RWPE2 (cell line): ENCODE data around the gene KIFC3.

Experiments
- ATAC-seq: fragments of 200-7000 bp; cut with Tn5 transposase; 3 replicates; pipeline ENCODE4 v1.9.1; 2021; ENCODE audit warnings: low read depth
- DNase-seq: peaks from one replicate; pipeline ENCODE4 v3.0.0-alpha.2; 2020; ENCODE audit warnings: low spot score
- H3K27ac ChIP-seq: fragments of 450-650 bp; 2 replicates; pipeline ENCODE4 v1.5.1; 2017; ENCODE audit warnings: mild to moderate bottlenecking; ENCODE audit not compliant: poor library complexity, severe bottlenecking
- H3K27me3 ChIP-seq: fragments of 250-450 bp; sonication (Bioruptor Pico); 2 replicates; pipeline ENCODE4 v1.5.1; 2021; ENCODE audit warnings: mild to moderate bottlenecking, moderate library complexity; ENCODE audit not compliant: insufficient read depth, poor library complexity, severe bottlenecking
- H3K36me3 ChIP-seq: fragments of 250-450 bp; sonication (Bioruptor Pico); 2 replicates; pipeline ENCODE4 v1.5.1; 2020; ENCODE audit warnings: low read depth, mild to moderate bottlenecking, moderate library complexity
- H3K4me1 ChIP-seq: fragments of 250-450 bp; sonication (Bioruptor Pico); 2 replicates; pipeline ENCODE4 v1.5.1; 2021; ENCODE audit warnings: mild to moderate bottlenecking, moderate library complexity; ENCODE audit not compliant: insufficient read depth, poor library complexity, severe bottlenecking
- H3K4me3 ChIP-seq: fragments of 250-450 bp; sonication (Bioruptor Pico); 2 replicates; pipeline ENCODE4 v1.5.1; 2021; ENCODE audit warnings: mild to moderate bottlenecking, moderate library complexity; ENCODE audit not compliant: severe bottlenecking
- H3K9me3 ChIP-seq: fragments of 250-450 bp; sonication (Bioruptor Pico); 2 replicates; pipeline ENCODE4 v1.5.1; 2021; ENCODE audit warnings: mild to moderate bottlenecking, moderate library complexity; ENCODE audit not compliant: severe bottlenecking
- TF ChIP-seq, protein P1 (sequence below): fragments of 450-650 bp; IDR thresholded peaks from one replicate; pipeline ENCODE4 v1.5.1; 2017; ENCODE audit warnings: mild to moderate bottlenecking, moderate library complexity; ENCODE audit not compliant: poor library complexity, severe bottlenecking

KIFC3 gene

DNA sequence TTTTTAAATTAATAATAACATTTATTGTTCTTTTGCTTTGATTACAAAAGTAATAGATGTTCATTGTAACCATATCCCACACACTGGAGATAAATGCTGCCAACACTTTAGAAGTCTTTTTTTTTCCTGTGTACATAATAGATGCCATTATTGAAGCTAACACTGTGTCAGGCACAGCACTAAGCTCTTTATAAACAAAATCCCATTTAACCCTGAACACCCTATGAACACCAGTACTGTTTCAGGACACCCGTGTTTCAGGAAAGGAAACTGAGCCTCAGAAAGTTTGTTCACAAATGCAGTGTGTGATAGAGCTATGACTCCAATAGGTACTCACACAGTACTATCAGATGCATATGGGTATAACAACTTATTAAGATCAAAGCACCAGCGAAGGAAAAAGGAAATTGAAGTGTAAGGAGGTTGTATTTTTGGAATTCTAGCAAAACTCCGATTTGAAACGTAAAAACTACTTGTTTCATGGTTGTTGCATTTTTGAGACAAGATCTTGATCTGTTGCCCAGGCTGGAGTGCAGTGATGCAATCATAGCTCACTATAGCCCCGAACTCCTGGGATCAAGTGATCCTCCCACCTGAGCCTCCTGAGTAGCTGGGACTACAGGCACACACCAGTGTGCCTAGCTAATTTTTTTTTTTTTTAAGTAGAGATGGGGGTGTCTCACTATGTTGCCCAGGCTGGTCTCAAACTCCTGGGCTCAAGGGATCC is 2.0 kb upstream of the KIFC3 start:
- Histone ChIP-seq H3K9me3 (no peaks in the 10 kb centered on the region), H3K27ac (peak overlapping the region; percentile 87), H3K27me3 (no peaks in the 10 kb centered on the region), H3K4me1 (peaks cover 50% of the 10 kb centered on the region), H3K4me3 (no peak overlapping the region), H3K36me3 (no peaks in the 10 kb centered on the region)
- TF ChIP-seq, protein P1, sequence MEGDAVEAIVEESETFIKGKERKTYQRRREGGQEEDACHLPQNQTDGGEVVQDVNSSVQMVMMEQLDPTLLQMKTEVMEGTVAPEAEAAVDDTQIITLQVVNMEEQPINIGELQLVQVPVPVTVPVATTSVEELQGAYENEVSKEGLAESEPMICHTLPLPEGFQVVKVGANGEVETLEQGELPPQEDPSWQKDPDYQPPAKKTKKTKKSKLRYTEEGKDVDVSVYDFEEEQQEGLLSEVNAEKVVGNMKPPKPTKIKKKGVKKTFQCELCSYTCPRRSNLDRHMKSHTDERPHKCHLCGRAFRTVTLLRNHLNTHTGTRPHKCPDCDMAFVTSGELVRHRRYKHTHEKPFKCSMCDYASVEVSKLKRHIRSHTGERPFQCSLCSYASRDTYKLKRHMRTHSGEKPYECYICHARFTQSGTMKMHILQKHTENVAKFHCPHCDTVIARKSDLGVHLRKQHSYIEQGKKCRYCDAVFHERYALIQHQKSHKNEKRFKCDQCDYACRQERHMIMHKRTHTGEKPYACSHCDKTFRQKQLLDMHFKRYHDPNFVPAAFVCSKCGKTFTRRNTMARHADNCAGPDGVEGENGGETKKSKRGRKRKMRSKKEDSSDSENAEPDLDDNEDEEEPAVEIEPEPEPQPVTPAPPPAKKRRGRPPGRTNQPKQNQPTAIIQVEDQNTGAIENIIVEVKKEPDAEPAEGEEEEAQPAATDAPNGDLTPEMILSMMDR: no peak
- ATAC-seq: no peak
- no peak for DNase-seq

DNA sequence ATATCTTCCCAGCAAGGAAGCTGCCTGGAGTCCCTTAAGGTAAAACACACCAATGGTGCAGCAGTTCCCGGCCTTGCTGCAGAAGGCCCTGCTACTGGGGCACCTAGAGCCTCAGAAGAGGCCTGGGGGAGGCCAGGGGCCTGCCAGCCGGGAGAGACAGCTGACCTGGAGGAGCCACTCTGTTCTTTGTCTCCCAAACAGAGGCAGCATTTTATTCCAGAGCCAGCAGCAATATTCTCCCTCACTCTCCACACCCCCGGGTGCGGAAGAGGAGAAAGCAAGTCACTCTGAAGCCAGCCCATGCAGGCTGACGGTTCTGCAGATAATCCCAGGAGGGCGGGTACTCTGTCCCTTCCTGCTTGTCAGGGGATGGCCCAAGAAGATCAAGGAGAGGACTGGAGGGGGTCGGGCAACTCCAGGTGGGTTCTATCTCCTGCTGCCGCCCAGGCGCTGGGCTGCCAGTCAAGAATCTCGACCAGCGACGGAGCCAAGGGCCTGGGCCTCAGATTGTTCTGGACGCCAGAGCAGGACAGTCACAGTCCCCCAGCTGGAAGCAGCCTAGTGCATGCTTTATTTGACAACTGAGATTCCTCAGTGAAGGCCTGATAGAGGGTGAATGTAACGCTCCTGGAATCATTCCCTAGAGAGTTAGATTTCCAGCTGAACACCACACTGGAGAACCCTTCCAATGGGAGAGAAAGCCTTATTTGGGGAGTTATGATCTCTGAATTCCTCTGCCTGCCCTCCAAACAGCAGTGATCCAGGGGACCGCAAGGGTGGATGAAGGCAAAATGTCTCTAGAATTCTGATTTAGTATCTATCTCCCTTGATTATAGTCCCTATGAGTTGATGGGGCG is 1.1 kb upstream of the KIFC3 start:
- H3K9me3 ChIP-seq: no peaks in the 10 kb centered on the region
- DNase-seq (no peak), ATAC-seq (no peak)
- peak overlapping the region; percentile 87 for H3K27ac ChIP-seq
- no peaks in the 10 kb centered on the region for H3K27me3 ChIP-seq
- H3K36me3 ChIP-seq: no peaks in the 10 kb centered on the region
- H3K4me3 ChIP-seq: no peak overlapping the region
- TF ChIP-seq, protein P1: no peak
- peaks cover 48% of the 10 kb centered on the region for H3K4me1 ChIP-seq

DNA sequence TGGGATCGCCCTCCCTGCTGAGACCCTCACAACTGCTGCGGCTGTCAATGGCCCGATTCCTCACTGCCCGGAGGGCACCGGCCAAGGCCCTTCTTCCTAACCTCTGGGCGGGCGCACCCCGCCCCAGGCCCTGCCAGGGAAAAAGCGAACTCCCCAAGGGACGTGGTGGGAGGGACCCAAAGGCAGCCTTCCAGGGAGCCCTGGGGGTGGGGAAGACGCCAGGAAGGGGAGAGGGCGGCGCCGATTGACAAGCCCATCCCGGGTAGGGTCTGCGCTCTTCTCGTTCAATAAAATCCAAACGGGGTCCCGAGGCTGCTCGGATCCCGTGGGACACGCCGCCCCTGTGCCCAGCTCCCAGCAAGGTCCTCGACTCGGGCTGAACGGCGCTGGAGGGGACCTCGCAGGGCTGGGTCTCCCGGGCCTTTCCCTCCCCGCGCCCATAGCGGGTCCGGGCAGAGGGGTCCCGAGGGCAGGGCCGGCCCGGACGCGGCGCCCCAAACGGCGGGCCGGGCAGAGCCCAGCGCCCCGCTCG is 416 bp downstream of the KIFC3 start:
- Histone ChIP-seq H3K4me3 (peak overlapping the region; percentile 79), H3K4me1 (peaks cover 49% of the 10 kb centered on the region), H3K36me3 (peaks cover 9% of the 10 kb centered on the region), H3K9me3 (no peaks in the 10 kb centered on the region), H3K27me3 (no peaks in the 10 kb centered on the region), H3K27ac (peak overlapping the region; percentile 87)
- no peak for DNase-seq
- TF ChIP-seq, protein P1: no peak
- ATAC-seq: peak; percentile 30

DNA sequence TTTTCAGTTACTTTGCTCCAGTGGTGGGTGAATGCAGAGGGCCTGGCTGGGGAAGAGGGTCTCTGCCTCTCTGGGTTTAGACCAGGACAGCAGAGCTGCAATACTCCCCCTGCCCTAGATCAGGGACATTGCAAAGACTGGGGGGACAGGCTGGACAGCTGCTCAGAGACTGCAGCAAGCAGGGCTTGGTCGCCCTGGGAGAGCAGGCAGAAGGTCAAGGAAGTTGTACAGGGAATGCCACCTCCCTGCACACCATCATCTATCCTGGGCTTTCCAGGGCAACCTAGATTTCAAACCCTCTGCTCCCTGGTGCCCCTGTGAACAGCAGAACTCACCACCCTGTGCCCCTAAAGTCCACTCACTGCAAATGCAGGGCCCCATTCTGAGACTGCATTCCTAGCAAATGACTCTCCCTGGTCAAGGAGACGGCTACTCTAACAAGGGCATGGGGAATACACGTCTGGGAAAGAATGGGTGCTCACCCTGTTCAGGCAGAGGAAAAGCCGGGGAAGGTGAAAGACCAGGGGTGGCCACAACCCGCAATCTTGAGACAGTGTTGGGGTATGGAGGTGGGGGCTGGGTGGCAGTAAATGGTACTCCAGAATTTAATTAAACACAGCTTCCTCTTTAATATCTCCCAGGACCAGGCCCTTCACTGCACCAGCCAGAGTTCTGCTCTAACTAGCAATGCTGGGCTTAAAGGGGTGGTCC is 1.0 kb downstream of the KIFC3 start:
- Histone ChIP-seq H3K36me3 (peaks cover 15% of the 10 kb centered on the region), H3K4me1 (peaks cover 50% of the 10 kb centered on the region), H3K27me3 (no peaks in the 10 kb centered on the region), H3K4me3 (peak overlapping the region; percentile 79), H3K27ac (peak overlapping the region; percentile 87), H3K9me3 (no peaks in the 10 kb centered on the region)
- TF ChIP-seq, protein P1: no peak
- DNase-seq (no peak), ATAC-seq (peak; percentile 71)
